GM23338 (cell line): Measurements from ENCODE around the gene KLK7. TPM values are rescaled to one million over a fixed set of nuclear protein-coding genes. Genes with fewer than 3 reads are reported as not detected.
"Not testable (repeated sequence)": the region's sequence is repeated elsewhere in the genome, so short reads cannot be mapped to it uniquely, and the experiment has no call there.

Experiments used
- ATAC-seq: fragments of 200-7000 bp; cut with Tn5 transposase; 3 replicates; pipeline ENCODE4 v1.9.1; 2020
- DNase-seq: peaks from one replicate; pipeline ENCODE4 v3.0.0-alpha.2; 2015; ENCODE audit warnings: low spot score
- H2AFZ ChIP-seq: fragments of 200-600 bp; sonication (generic); 2 replicates; pipeline ENCODE4 v1.8.0; 2016; ENCODE audit warnings: antibody characterized with exemption, mild to moderate bottlenecking, moderate library complexity
- H3F3A ChIP-seq: fragments of 200-600 bp; sonication (generic); replicated peaks from 2 replicates; pipeline ENCODE4 v1.8.0; 2017; ENCODE audit warnings: antibody characterized with exemption, mixed run types, low read depth
- H3K27ac ChIP-seq: fragments of 200-600 bp; sonication (generic); 2 replicates; pipeline ENCODE4 v1.6.1; 2016; ENCODE audit warnings: low read depth
- H3K27me3 ChIP-seq: fragments of 200-600 bp; sonication (generic); 2 replicates; pipeline ENCODE4 v1.8.0; 2016; ENCODE audit warnings: mild to moderate bottlenecking, mixed run types, moderate library complexity; ENCODE audit not compliant: insufficient read depth
- H3K36me3 ChIP-seq: fragments of 200-600 bp; sonication (generic); 2 replicates; pipeline ENCODE4 v1.8.0; 2016; ENCODE audit warnings: mild to moderate bottlenecking; ENCODE audit not compliant: insufficient read depth
- H3K4me1 ChIP-seq: fragments of 200-600 bp; sonication (generic); 2 replicates; pipeline ENCODE4 v1.8.0; 2016; ENCODE audit warnings: mild to moderate bottlenecking, moderate library complexity; ENCODE audit not compliant: insufficient read depth
- H3K4me2 ChIP-seq: fragments of 200-600 bp; sonication (generic); 2 replicates; pipeline ENCODE4 v1.7.1; 2017; ENCODE audit warnings: mixed run types
- H3K4me3 ChIP-seq: fragments of 200-600 bp; sonication (generic); 2 replicates; pipeline ENCODE4 v1.6.1; 2016; ENCODE audit warnings: mixed run types
- H3K79me2 ChIP-seq: fragments of 200-600 bp; sonication (generic); replicated peaks from 2 replicates; pipeline ENCODE4 v1.8.0; 2017; ENCODE audit warnings: mild to moderate bottlenecking; ENCODE audit not compliant: insufficient read depth
- H3K9me2 ChIP-seq: fragments of 200-600 bp; sonication (generic); 2 replicates; pipeline ENCODE4 v1.8.0; 2017; ENCODE audit not compliant: insufficient read depth
- H4K20me1 ChIP-seq: fragments of 200-600 bp; sonication (generic); replicated peaks from 2 replicates; pipeline ENCODE4 v1.8.0; 2017; ENCODE audit warnings: mild to moderate bottlenecking; ENCODE audit not compliant: insufficient read depth
- H3K27ac Mint-ChIP-seq: 2 replicates; pipeline ENCODE4 v1.8.0; 2020; ENCODE audit warnings: inconsistent platforms, mild to moderate bottlenecking, moderate library complexity, mixed read lengths
- H3K27me3 Mint-ChIP-seq: 3 replicates; pipeline ENCODE4 v1.8.0; 2022; ENCODE audit warnings: low read depth, mild to moderate bottlenecking, moderate library complexity, mixed read lengths, inconsistent platforms; ENCODE audit not compliant: insufficient read depth, poor library complexity
- H3K36me3 Mint-ChIP-seq: 3 replicates; pipeline ENCODE4 v1.8.0; 2021; ENCODE audit warnings: low read depth, mild to moderate bottlenecking, inconsistent platforms, moderate library complexity, mixed read lengths
- H3K4me1 Mint-ChIP-seq: 3 replicates; pipeline ENCODE4 v1.8.0; 2020; ENCODE audit warnings: mild to moderate bottlenecking, inconsistent platforms, mixed read lengths
- H3K4me3 Mint-ChIP-seq: 3 replicates; pipeline ENCODE4 v1.8.0; 2021; ENCODE audit warnings: moderate library complexity, mild to moderate bottlenecking, inconsistent platforms, mixed read lengths
- H3K9me3 Mint-ChIP-seq: 3 replicates; pipeline ENCODE4 v1.8.0; 2020; ENCODE audit warnings: moderate library complexity, mild to moderate bottlenecking, inconsistent platforms, mixed read lengths
- JUNB ChIP-seq: IDR thresholded peaks from one replicate; pipeline ENCODE4 v1.6.1; 2016; ENCODE audit warnings: antibody characterized with exemption; ENCODE audit not compliant: unreplicated experiment
- polyA plus RNA-seq: library from polyadenylated mRNA; unstranded; fragments of >200 nt; fragmentation: Nextera tagmentation; extraction: Ambion mirVana; gene quantifications from 2 replicates; pipeline ENCODE4 v1.2.1, GENCODE V29; 2016
- total RNA-seq: library from RNA; depleted of rRNA; stranded (reverse); fragments of >200 nt; shearing (Covaris generic); gene quantifications from 2 replicates; pipeline ENCODE4 v1.2.3, GENCODE V29; 2014
- TF ChIP-seq, protein P1 (sequence below): fragments of 250-450 bp; sonication (Bioruptor Pico); IDR thresholded peaks from 2 replicates; pipeline ENCODE4 v1.5.0; 2020; ENCODE audit warnings: mild to moderate bottlenecking, moderate library complexity

Gene KLK7
- total and polyA plus RNA-seq, 2 experiments from 2014 or later, result 1.1 to 1.4 TPM

DNA sequence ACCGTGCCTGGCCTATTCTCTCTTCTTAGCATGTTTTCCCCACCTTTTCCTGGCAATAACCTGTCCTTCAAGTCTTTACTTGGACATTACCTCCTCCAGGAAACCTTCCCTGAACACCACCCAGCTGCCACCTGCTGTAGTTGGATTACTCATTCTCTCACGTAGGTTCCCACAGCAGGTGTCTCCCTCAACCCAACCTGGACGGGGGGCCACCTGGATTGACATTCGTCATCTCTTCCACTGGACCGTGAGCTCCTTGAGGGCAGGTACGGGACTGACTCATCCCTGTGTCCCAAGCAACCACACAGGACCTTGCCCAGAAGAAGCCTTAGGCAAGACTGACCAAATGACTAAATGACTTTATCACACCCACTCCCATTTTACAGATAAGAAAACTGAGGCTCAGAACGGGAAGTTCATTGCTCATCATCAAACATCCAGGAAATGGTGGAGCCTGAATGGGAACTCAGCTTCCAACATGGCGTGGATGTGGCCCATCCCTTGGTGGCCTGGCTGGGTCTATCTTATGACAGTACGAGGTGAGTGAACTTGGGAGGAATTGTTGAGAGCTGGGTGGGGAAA lies 10.8 kb downstream of the KLK7 start:
- Mint-ChIP-seq H3K9me3 (no peaks in the 10 kb centered on the region; the same call in 1 of the 3 replicates), H3K27ac (no peak overlapping the region), H3K4me3 (no peak overlapping the region), H3K4me1 (peaks cover 34% of the 10 kb centered on the region), H3K27me3 (peaks cover 12% of the 10 kb centered on the region), H3K36me3 (no peaks in the 10 kb centered on the region)
- TF ChIP-seq JUNB, result no peak
- TF ChIP-seq, protein P1, sequence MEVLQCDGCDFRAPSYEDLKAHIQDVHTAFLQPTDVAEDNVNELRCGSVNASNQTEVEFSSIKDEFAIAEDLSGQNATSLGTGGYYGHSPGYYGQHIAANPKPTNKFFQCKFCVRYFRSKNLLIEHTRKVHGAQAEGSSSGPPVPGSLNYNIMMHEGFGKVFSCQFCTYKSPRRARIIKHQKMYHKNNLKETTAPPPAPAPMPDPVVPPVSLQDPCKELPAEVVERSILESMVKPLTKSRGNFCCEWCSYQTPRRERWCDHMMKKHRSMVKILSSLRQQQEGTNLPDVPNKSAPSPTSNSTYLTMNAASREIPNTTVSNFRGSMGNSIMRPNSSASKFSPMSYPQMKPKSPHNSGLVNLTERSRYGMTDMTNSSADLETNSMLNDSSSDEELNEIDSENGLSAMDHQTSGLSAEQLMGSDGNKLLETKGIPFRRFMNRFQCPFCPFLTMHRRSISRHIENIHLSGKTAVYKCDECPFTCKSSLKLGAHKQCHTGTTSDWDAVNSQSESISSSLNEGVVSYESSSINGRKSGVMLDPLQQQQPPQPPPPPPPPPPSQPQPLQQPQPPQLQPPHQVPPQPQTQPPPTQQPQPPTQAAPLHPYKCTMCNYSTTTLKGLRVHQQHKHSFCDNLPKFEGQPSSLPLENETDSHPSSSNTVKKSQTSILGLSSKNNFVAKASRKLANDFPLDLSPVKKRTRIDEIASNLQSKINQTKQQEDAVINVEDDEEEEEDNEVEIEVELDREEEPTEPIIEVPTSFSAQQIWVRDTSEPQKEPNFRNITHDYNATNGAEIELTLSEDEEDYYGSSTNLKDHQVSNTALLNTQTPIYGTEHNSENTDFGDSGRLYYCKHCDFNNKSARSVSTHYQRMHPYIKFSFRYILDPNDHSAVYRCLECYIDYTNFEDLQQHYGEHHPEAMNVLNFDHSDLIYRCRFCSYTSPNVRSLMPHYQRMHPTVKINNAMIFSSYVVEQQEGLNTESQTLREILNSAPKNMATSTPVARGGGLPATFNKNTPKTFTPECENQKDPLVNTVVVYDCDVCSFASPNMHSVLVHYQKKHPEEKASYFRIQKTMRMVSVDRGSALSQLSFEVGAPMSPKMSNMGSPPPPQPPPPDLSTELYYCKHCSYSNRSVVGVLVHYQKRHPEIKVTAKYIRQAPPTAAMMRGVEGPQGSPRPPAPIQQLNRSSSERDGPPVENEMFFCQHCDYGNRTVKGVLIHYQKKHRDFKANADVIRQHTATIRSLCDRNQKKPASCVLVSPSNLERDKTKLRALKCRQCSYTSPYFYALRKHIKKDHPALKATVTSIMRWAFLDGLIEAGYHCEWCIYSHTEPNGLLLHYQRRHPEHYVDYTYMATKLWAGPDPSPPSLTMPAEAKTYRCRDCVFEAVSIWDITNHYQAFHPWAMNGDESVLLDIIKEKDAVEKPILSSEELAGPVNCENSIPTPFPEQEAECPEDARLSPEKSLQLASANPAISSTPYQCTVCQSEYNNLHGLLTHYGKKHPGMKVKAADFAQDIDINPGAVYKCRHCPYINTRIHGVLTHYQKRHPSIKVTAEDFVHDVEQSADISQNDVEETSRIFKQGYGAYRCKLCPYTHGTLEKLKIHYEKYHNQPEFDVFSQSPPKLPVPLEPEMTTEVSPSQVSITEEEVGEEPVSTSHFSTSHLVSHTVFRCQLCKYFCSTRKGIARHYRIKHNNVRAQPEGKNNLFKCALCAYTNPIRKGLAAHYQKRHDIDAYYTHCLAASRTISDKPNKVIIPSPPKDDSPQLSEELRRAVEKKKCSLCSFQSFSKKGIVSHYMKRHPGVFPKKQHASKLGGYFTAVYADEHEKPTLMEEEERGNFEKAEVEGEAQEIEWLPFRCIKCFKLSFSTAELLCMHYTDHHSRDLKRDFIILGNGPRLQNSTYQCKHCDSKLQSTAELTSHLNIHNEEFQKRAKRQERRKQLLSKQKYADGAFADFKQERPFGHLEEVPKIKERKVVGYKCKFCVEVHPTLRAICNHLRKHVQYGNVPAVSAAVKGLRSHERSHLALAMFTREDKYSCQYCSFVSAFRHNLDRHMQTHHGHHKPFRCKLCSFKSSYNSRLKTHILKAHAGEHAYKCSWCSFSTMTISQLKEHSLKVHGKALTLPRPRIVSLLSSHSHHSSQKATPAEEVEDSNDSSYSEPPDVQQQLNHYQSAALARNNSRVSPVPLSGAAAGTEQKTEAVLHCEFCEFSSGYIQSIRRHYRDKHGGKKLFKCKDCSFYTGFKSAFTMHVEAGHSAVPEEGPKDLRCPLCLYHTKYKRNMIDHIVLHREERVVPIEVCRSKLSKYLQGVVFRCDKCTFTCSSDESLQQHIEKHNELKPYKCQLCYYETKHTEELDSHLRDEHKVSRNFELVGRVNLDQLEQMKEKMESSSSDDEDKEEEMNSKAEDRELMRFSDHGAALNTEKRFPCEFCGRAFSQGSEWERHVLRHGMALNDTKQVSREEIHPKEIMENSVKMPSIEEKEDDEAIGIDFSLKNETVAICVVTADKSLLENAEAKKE, result no peak
- H3K27me3 ChIP-seq, result no peaks in the 10 kb centered on the region
- H3K4me1 ChIP-seq, result peaks cover 1% of the 10 kb centered on the region; the same call in 1 of the 2 replicates
- no peaks in the 10 kb centered on the region for H3K9me2 ChIP-seq
- H3K4me3 ChIP-seq, result no peak overlapping the region
- H3K36me3 ChIP-seq, result no peaks in the 10 kb centered on the region
- no peaks in the 10 kb centered on the region for H3F3A ChIP-seq
- no peak overlapping the region for H3K4me2 ChIP-seq
- no peak for DNase-seq
- no peaks in the 10 kb centered on the region for H4K20me1 ChIP-seq
- ATAC-seq, result no peak
- no peak overlapping the region for H3K27ac ChIP-seq
- H3K79me2 ChIP-seq, result no peaks in the 10 kb centered on the region
- H2AFZ ChIP-seq, result no peak overlapping the region

DNA sequence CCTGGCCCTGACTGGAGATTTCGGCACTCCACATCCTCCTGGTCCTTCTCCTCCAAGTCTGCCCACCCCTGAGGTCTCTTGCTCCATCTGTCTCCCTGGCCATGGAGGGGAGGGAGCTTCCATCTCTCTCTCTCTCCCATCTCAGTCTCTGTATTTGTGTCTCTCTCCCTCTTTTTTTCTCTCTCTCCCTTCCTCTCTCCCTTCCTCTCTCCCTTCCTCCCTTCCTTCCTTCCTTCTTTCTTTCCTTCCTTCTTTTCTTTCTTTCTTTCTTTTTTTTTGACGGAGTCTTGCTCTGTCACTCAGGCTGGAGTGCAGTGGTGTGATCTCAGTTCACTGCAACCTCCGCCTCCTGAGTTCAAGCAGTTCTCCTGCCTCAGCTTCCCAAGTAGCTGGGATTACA lies 13.9 kb downstream of the KLK7 start:
- H4K20me1 ChIP-seq, H3K27ac ChIP-seq, H3K9me3 Mint-ChIP-seq, H3K36me3 ChIP-seq, H3K9me2 ChIP-seq, H3K4me2 ChIP-seq, H3K4me3 ChIP-seq, ATAC-seq, H3K27me3 ChIP-seq, H3K4me3 Mint-ChIP-seq, H3K36me3 Mint-ChIP-seq, H3K79me2 ChIP-seq, H3K27ac Mint-ChIP-seq, H3K4me1 ChIP-seq, H3F3A ChIP-seq, H3K27me3 Mint-ChIP-seq, DNase-seq: not testable (repeated sequence)
- H2AFZ ChIP-seq, result peak overlapping the region; percentile 80
- peaks cover 20% of the 10 kb centered on the region for H3K4me1 Mint-ChIP-seq
